GM21390 (cell line): Measurements from ENCODE around the gene TMEM47.

Experiments used
- ATAC-seq: cut with Tn5 transposase; IDR thresholded peaks from one replicate; pipeline ENCODE4 v1.9.1; 2021; ENCODE audit not compliant: unreplicated experiment

The TMEM47 gene

GRCh38 chrX:34656842-34657725 is at the start of gene TMEM47:
TMEM47 (minus strand) TSS chrX:34657285; CDS start chrX:34657029, 256 bp downstream.
- ATAC-seq: no peak

DNA sequence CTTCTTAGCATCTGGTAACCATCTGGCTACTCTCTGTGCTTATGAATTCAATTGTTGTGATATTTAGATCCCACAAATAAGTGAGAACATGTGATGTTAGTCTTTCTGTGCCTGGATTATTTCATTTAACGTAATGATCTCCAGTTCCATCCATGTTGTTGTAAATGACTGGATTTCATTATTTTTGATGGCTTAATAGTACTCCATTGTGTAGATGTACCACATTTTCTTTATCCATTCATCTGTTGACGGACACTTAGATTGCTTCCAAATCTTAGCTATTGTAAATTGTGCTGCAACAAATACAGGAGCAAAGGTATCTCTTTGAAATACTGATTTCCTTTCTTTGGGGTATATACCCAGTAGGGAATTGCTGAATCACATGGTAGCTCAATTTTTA is 30.0 kb upstream of the TMEM47 start:
- ATAC-seq: no peak

DNA sequence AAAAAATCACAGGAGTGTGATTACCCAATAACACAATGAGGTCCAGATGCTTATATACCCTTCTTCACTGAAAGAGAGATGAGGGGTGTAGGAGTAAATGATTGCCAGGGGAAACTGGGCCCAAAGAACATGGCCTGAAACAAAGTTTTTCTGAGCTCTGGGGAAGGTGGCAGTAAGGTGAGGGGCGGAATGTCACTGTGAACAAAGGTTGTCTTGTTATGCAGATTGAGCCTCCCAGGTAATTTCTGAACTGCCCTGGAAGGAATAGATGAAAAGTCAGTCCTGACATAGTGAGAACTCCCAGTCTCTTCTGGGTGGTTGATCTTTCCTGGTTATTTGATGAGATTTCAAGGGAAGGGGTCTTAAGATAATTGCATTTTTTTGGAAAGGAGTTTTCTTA is 2.5 kb upstream of the TMEM47 start:
- no peak for ATAC-seq

GRCh38 chrX:34658326-34658725 is 1.2 kb upstream of the TMEM47 start:
- no peak for ATAC-seq

GRCh38 chrX:34657726-34658070 is 613 bp upstream of the TMEM47 start:
- no peak for ATAC-seq

- ATAC-seq: no peak
These were observed 631 bp downstream of the TMEM47 start for GRCh38 chrX:34656467-34656841.

DNA sequence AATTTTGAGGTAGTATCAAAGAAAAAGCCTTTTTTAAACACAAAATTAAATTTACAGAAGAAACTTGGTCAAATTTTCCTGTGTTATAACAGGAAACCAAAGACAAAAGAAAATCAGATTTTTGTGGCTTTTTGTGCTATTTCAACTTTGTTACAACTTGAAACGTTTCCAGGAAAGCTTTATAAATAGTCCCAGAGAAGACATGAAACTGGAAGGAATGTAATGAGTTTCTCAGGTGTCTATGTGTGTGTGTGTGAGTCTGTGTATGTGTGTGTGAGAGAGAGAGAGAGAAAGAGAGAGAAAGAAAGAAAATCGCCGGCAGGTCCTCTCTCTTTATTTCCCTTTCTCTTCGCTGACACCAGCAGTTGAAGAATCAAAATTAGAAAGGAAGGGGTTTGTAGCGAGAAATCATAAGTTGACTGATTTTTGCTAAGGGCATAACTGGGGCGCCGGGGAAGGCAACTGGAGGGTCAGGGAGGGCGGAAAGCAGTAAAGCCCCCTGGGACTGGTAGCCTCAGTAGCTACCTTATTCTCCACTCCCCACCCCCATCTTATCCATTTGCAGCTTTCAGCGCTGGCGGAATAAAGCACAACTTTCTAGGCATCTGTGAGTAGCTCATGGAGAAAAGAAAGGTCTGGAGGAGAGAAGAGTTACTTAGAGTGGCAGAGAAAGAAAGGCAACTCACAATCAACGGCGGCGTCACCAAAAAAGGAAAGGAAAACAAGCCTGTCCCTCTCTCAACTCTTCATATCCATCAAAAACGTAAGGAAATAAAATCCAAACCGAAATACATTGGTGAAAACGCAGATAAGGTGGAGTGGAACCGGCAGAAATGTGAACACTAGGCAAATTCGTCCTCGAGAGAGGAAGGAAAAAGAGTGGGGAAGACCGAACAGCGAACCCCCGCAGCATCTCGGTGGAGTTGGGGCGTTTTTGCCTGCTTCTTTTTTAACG is 1.3 kb downstream of the TMEM47 start:
- no peak for ATAC-seq

DNA sequence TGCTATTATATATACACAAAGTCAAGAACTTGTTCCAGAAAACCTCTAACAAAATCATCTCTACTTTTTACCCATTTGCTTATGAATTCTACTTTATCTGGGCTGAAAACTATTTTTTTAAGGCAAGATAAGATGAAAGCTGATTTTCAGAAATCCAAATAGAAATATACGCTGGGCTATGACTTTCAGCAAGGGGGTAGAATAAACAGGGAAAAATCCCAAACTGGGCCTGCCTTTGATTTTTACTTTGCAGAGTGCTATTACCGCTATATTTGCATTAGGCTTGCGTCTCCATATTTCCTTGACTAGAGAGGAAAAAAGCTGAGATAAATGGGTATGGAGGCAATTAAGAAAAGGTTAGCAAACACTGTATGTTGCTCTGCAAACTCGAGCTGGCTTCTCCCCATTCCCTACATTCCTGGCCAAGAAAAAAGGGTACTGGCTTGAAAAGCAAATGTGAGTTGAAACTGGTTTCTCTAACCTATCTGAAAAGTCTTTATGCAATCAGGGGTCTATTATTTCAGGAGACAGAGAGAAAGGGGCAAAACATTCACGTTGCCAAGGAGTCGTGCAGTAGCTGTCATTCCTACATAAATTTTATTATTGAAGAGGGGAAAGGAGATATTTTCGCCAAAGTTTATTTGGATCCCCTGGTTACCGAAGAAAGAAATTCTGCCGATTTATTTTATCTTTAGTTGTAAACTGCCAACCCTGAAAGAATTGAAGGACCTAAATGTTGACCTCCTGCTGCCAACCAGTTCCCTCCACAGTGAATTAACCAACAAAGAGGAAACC is 2.2 kb downstream of the TMEM47 start:
- ATAC-seq: no peak

DNA sequence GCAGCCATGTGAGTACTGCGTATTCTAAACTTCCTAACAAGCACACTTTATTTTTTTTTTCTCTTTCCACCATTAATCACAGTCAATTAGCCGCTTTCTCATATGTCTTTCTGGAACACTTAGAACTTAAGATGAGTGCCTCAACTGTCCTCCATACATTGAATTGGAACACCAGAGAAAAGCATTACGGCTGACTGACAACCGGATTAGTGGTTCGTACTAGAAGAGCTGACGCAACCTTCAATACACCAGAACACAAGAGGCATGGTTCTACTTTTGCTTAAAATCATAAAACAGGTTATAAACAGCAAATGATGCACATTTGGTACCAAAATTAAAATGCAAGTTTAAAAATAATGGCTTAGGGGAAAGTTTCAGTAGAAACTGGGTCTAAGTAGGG is 3.3 kb downstream of the TMEM47 start:
- no peak for ATAC-seq

DNA sequence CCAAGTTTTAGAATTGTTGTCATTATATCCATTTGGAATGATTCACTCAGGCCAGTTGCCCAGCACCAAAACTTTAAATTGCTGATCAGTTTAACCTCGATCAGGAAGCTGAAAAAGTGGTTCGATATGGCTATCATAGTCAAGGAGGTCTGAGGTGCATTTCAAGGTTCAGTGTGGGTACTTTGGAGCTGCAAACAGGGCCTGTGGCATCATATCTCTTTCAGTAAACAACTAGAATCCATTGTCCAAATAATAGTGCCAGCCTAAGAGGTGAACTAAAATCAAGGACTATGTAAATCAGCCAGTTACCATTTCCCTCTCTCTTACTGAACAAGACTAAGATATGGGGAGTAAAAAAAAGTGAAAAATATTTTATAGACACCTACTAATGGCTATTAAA is 14.2 kb downstream of the TMEM47 start:
- ATAC-seq: no peak

DNA sequence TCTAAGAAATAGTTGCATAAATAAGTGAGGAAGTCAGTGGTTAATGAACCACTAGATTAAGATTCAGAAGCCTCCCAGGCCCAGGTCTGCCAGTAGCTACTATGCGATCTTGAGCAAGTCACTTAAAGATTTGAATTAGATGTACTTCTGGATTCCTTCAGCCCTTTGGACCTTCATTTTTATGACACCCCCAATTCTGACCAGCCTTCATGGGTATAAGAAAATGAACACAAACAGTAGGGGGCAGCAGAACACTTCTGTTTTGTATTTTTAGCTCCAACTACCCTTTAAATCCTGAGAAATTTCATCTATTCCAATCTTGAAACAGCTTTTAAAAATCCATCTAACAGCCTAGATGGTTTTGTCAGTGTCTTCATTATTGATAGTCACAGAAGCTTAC is 19.0 kb downstream of the TMEM47 start:
- ATAC-seq: no peak

GRCh38 chrX:34634349-34634748 is 22.7 kb downstream of the TMEM47 start:
- ATAC-seq: no peak

GRCh38 chrX:34632384-34632783 is 24.7 kb downstream of the TMEM47 start:
- ATAC-seq: no peak

DNA sequence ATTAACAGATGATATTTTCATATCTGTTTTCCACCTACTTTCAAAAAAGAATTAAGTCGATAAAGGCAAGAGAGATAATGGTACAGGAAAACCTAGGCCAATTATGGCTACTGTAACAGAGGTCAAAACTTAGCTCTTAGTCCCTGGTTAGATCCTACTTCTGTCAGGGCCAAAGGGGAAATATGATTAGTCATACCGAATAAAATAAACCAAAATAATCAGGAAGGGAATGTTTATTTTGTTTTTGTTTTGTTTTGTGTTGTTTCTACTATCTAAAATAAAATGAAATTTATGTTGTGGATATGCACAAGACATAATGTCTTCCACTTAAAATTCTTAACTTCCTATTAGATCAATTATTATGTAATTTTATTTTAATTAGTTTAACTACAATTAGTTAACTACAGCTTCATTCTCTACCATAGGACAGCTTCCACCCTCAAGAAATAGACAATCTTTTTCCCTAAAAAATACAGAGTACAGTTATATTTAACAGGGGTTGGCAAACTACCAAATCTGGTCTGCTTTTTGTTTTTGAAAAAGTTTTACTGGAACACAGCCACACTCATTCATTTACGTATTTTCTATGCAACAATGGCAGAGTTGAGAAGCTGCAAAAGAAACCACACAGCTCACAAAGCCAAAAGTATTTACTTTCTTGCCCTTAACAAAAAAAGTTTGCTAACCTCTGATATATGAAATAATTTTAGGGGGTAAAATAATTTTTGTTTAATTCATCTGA is 25.4 kb downstream of the TMEM47 start:
- no peak for ATAC-seq

GRCh38 chrX:34629572-34629971 is 27.5 kb downstream of the TMEM47 start:
- no peak for ATAC-seq

- no peak for ATAC-seq
These were observed 32.7 kb downstream of the TMEM47 start for GRCh38 chrX:34624416-34624815.

- ATAC-seq: no peak
These were observed 37.2 kb downstream of the TMEM47 start for GRCh38 chrX:34619920-34620319.

DNA sequence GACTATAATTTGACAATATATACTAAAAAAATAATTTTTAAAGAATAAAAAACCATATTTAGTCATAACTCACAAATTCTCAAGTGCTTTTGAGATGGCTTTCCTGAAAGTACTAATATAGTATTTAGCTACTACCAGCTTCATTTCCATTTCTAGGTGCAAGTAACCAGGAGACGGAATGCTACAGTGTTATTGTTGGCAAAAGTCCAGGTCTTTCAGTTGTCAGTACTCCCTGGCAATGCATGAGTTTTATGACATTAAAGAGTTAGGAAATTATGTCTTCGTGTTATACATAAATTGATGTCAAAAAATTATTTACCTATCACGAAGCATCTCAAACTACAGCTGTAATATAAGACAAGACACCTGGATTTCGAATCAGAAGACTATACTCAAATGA is 45.0 kb downstream of the TMEM47 start:
- no peak for ATAC-seq

DNA sequence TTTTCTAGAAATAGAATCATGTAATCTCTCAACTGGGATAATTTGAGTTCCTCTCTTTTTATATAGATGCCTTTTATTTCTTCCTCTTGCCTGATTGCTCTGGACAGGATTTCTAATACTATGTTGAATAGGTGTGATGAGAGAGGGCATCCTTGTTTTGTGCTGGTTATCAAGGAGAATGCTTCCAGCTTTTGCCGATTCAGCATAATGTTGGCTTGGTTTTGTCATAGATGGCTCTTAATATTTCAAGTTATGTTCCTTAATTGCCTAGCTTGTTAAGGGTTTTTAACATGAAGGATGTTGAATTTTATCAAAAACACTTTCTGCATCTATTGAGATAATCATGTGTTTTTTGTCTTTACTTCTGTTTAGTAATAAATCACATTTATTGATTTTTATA is 58.7 kb downstream of the TMEM47 start:
- no peak for ATAC-seq

DNA sequence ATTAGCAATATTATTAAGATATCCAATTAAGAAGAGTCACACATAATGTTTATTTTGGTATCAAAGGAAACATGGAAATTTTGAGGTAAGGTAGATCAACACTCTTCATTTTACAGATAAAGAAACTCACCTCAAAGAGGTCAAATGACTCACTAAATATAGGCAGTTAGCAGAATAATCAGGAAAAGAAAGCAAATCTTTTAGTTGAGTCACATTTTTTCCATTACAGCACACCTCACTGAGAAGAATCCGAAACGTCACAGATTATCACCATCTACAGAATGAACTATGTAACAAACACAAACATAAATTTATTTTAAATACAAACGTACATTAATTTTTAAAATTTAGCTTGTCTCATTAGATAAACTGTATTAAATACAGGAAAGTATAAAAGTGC is 70.1 kb downstream of the TMEM47 start:
- ATAC-seq: no peak
